CD4-positive, alpha-beta memory T cell (primary cell): ENCODE measurements around the gene MAGOH. TPM values are rescaled to one million over a fixed set of nuclear protein-coding genes. Genes with fewer than 3 reads are reported as not detected.
A peak's percentile ranks its signal among the peaks of the same experiment; 100 is the strongest.

Source experiments
- CTCF ChIA-PET: fragments of 350-600 bp; sonication (Branson Sonifier 250); formaldehyde crosslinking; loops from one replicate; lab custom pipeline; 2021; ENCODE audit warnings: inconsistent platforms; ENCODE audit not compliant: partially characterized antibody; lab: Charles Lee
- POLR2A ChIA-PET: fragments of 350-600 bp; sonication (Branson Sonifier 250); formaldehyde crosslinking; loops from one replicate; lab custom pipeline; 2021; ENCODE audit not compliant: partially characterized antibody; lab: Charles Lee
- DNase-seq, 5 donors: peaks; one replicate each; pipeline versions ENCODE4 v3.0.0 to v3.0.0-alpha.2; 2020 to 2022; ENCODE audit warnings: mixed read lengths in 1 of 5
- H3K27ac ChIP-seq: one replicate; pipeline ENCODE4 v1.7.0; 2013; ENCODE audit warnings: low read depth, low read length
- H3K27me3 ChIP-seq: 2 replicates; pipeline ENCODE4 v1.7.0; 2013; ENCODE audit warnings: mild to moderate bottlenecking, low read length, moderate library complexity; ENCODE audit not compliant: insufficient read depth
- H3K36me3 ChIP-seq: 2 replicates; pipeline ENCODE4 v1.7.0; 2013; ENCODE audit warnings: mild to moderate bottlenecking, low read length, moderate library complexity; ENCODE audit not compliant: insufficient read depth
- H3K4me1 ChIP-seq: 2 replicates; pipeline ENCODE4 v1.7.0; 2013; ENCODE audit warnings: mild to moderate bottlenecking, low read length, moderate library complexity; ENCODE audit not compliant: insufficient read depth
- H3K4me3 ChIP-seq, 2 donors: one replicate each; pipeline ENCODE4 v1.7.0; 2013; ENCODE audit warnings: low read length in 2 of 2, mild to moderate bottlenecking in 1 of 2
- H3K9me3 ChIP-seq, 2 donors: one replicate each; pipeline ENCODE4 v1.7.0; 2013; ENCODE audit warnings: low read length in 2 of 2, control low read depth in 1 of 2; ENCODE audit not compliant: control insufficient read depth in 1 of 2
- H3K27ac Mint-ChIP-seq, 7 donors: one replicate each; pipeline ENCODE4 v1.8.0; 2020 to 2021; ENCODE audit warnings: mixed read lengths in 7 of 7, mild to moderate bottlenecking in 6 of 7, inconsistent platforms in 3 of 7, moderate library complexity in 3 of 7
- H3K27me3 Mint-ChIP-seq, 2 donors: one replicate each; pipeline ENCODE4 v1.8.0; 2020 to 2021; ENCODE audit warnings: mixed read lengths in 2 of 2
- H3K36me3 Mint-ChIP-seq, 2 donors: one replicate each; pipeline ENCODE4 v1.8.0; 2020 to 2021; ENCODE audit warnings: mixed read lengths in 2 of 2, inconsistent platforms in 1 of 2, mild to moderate bottlenecking in 1 of 2
- H3K4me1 Mint-ChIP-seq, 4 donors: one replicate each; pipeline ENCODE4 v1.8.0; 2020 to 2021; ENCODE audit warnings: mixed read lengths in 4 of 4, mild to moderate bottlenecking in 1 of 4
- H3K4me3 Mint-ChIP-seq, 8 donors: one replicate each; pipeline ENCODE4 v1.8.0; 2020 to 2021; ENCODE audit warnings: mixed read lengths in 8 of 8, mild to moderate bottlenecking in 7 of 8, moderate library complexity in 6 of 8, inconsistent platforms in 3 of 8
- H3K9me3 Mint-ChIP-seq, 8 donors: one replicate each; pipeline ENCODE4 v1.8.0; 2020 to 2021; ENCODE audit warnings: mixed read lengths in 8 of 8, mild to moderate bottlenecking in 5 of 8, inconsistent platforms in 3 of 8, moderate library complexity in 1 of 8
- intact Hi-C: fragments of 100-400 bp; cut with micrococcal nuclease; formaldehyde crosslinking; loops from one replicate; pipeline ENCODE4 v1.15.1; 2023
- polyA plus RNA-seq, 2 donors: library from polyadenylated mRNA; unstranded; fragments of 300-500 nt; fragmentation: Illumina TruSeq; gene quantifications; one replicate each; pipeline ENCODE4 v1.2.3, GENCODE V29; 2021
- total RNA-seq, 2 experiments: library from RNA; stranded (reverse); gene quantifications; one replicate each; pipeline ENCODE4 v1.2.3, GENCODE V29; 2021

Gene MAGOH
- total and polyA plus RNA-seq, 4 experiments from 2014 or later = 46.7 to 104 (median 60.1) TPM

GRCh38 chr1:53276153-53276901 is 38.0 kb upstream of the MAGOH start:
- ChIA-PET CTCF (interaction anchor here (0.6 to 11.1 kb wide), 4 partner anchors 117 to 478 kb away, joined by 3 to 240 read pairs (median 3); no protein-coding TSS in a partner anchor), POLR2A (no interaction called here)
- Histone ChIP-seq H3K4me1 (no peaks in the 10 kb centered on the region), H3K27me3 (no peaks in the 10 kb centered on the region), H3K4me3 (no peak overlapping the region), H3K36me3 (peaks cover 4% of the 10 kb centered on the region), H3K27ac (no peak overlapping the region), H3K9me3 (no peaks in the 10 kb centered on the region)
- no peak for DNase-seq
- Mint-ChIP-seq H3K27me3 (no peaks in the 10 kb centered on the region), H3K36me3 (peaks cover 0 to 28% of the 10 kb centered on the region in 2 donors), H3K4me1 (peaks cover 0 to 5% (median 1%) of the 10 kb centered on the region in 4 donors), H3K9me3 (no peaks in the 10 kb centered on the region), H3K27ac (no peak overlapping the region), H3K4me3 (no peak overlapping the region)
- intact Hi-C loops = loop anchor here (5.0 kb wide), 1 partner anchor 211 kb away; no protein-coding TSS in a partner anchor

- Mint-ChIP-seq H3K27me3 (no peaks in the 10 kb centered on the region), H3K36me3 (peaks cover 0 to 31% of the 10 kb centered on the region in 2 donors)
These were observed 37.2 kb upstream of the MAGOH start for GRCh38 chr1:53275566-53275965.

GRCh38 chr1:53274541-53275185 is 36.3 kb upstream of the MAGOH start:
- peaks cover 0 to 5% (median 1%) of the 10 kb centered on the region in 4 donors for H3K4me1 Mint-ChIP-seq

More at GRCh38 chr1:53275566-53275965, 37.2 kb upstream of the MAGOH start:
- Histone ChIP-seq H3K27me3 (no peaks in the 10 kb centered on the region), H3K4me1 (no peaks in the 10 kb centered on the region), H3K36me3 (peaks cover 4% of the 10 kb centered on the region), H3K9me3 (no peaks in the 10 kb centered on the region), H3K27ac (no peak overlapping the region), H3K4me3 (no peak overlapping the region)
- ChIA-PET POLR2A (no interaction called here), CTCF (interaction anchor here (1.0 to 11.1 kb wide), 4 partner anchors 110 to 478 kb away, joined by 3 to 240 read pairs (median 3); no protein-coding TSS in a partner anchor)
- DNase-seq = no peak
- H3K9me3 Mint-ChIP-seq = no peaks in the 10 kb centered on the region
- H3K4me1 Mint-ChIP-seq = peaks cover 0 to 5% (median 1%) of the 10 kb centered on the region in 4 donors
- intact Hi-C loops = loop anchor here (5.0 kb wide), 1 partner anchor 212 kb away; no protein-coding TSS in a partner anchor
- no peak overlapping the region for H3K4me3 Mint-ChIP-seq
- no peak overlapping the region for H3K27ac Mint-ChIP-seq

DNA sequence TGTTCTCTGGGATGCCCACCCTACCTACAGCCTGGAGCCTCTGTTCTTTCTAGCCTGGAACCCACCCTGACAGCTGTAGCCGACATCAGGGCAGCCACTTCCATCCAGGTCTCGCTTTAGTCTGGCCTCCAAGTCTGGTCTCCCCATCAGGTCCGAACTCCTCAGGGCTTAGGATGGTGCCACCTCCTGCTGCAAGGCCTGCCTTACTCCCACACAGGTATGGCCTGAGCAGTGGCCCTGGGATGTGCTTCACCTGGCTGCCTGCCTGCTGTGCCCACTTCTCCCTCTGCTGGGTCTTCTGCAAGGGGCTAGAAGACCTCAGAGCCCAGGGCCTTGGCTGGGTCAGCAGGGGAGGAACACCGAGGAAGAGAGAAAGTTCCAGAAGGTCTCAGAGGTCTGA is 35.7 kb upstream of the MAGOH start:
- H3K4me3 ChIP-seq = no peak overlapping the region
- H3K4me1 Mint-ChIP-seq = peaks cover 0 to 5% (median 1%) of the 10 kb centered on the region in 4 donors
- no peak overlapping the region for H3K27ac Mint-ChIP-seq
- peaks cover 0 to 29% of the 10 kb centered on the region in 2 donors for H3K36me3 Mint-ChIP-seq
- ChIA-PET CTCF (interaction anchor here (11.1 kb wide), 1 partner anchor 119 kb away, joined by 240 read pairs; no protein-coding TSS in a partner anchor), POLR2A (no interaction called here)
- no peaks in the 10 kb centered on the region for H3K27me3 Mint-ChIP-seq
- no peaks in the 10 kb centered on the region for H3K4me1 ChIP-seq
- no peaks in the 10 kb centered on the region for H3K9me3 ChIP-seq
- H3K9me3 Mint-ChIP-seq = no peaks in the 10 kb centered on the region
- no peaks in the 10 kb centered on the region for H3K27me3 ChIP-seq
- DNase-seq = no peak
- peaks cover 4% of the 10 kb centered on the region for H3K36me3 ChIP-seq
- intact Hi-C loops = no loop called here
- H3K4me3 Mint-ChIP-seq = no peak overlapping the region
- no peak overlapping the region for H3K27ac ChIP-seq

More at GRCh38 chr1:53274541-53275185, 36.3 kb upstream of the MAGOH start:
- H3K27me3 ChIP-seq = no peaks in the 10 kb centered on the region
- H3K36me3 ChIP-seq = peaks cover 4% of the 10 kb centered on the region
- H3K4me3 Mint-ChIP-seq = no peak overlapping the region
- peaks cover 0 to 29% of the 10 kb centered on the region in 2 donors for H3K36me3 Mint-ChIP-seq
- H3K27ac Mint-ChIP-seq = no peak overlapping the region
- DNase-seq = no peak
- intact Hi-C loops = loop anchor here (5.0 kb wide), 1 partner anchor 213 kb away; no protein-coding TSS in a partner anchor
- H3K27me3 Mint-ChIP-seq = no peaks in the 10 kb centered on the region
- no peak overlapping the region for H3K27ac ChIP-seq
- ChIA-PET CTCF (interaction anchor here (1.4 to 11.1 kb wide), 2 partner anchors 111 to 119 kb away, joined by 3 to 240 read pairs; no protein-coding TSS in a partner anchor), POLR2A (no interaction called here)
- H3K9me3 ChIP-seq = no peaks in the 10 kb centered on the region
- no peaks in the 10 kb centered on the region for H3K4me1 ChIP-seq
- H3K9me3 Mint-ChIP-seq = no peaks in the 10 kb centered on the region
- H3K4me3 ChIP-seq = no peak overlapping the region

DNA sequence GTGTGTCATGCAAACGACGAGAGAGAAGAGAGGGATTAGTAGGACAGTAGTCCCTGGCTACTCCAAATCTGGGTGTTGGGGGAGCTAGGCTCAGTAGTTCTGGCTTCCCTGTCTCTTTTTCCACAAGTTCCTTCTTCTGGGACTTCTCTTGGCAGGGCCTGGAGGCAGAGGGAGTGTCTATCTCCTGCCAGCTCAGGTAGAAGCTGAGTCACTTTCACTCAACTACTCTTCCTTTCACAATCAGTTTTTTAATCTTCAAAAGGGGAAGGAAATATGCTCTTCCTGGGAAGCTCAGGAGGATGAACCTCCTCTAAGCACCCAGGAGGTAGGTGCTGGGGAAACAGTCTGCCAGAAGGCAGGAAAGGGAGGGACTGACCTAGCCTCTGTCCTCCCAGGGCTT is 35.2 kb upstream of the MAGOH start:
- no peaks in the 10 kb centered on the region for H3K9me3 Mint-ChIP-seq
- intact Hi-C loops = no loop called here
- H3K27ac Mint-ChIP-seq = peak overlapping the region in 1 of 7 donors; percentile 61
- Histone ChIP-seq H3K4me3 (no peak overlapping the region), H3K27me3 (no peaks in the 10 kb centered on the region), H3K9me3 (no peaks in the 10 kb centered on the region), H3K27ac (no peak overlapping the region), H3K4me1 (no peaks in the 10 kb centered on the region), H3K36me3 (peaks cover 4% of the 10 kb centered on the region)
- H3K4me1 Mint-ChIP-seq = peaks cover 0 to 5% (median 1%) of the 10 kb centered on the region in 4 donors
- H3K4me3 Mint-ChIP-seq = no peak overlapping the region
- no peaks in the 10 kb centered on the region for H3K27me3 Mint-ChIP-seq
- H3K36me3 Mint-ChIP-seq = peaks cover 0 to 29% of the 10 kb centered on the region in 2 donors
- DNase-seq = no peak
- POLR2A ChIA-PET = no interaction called here
- CTCF ChIA-PET = interaction anchor here (11.1 kb wide), 1 partner anchor 120 kb away, joined by 240 read pairs; no protein-coding TSS in a partner anchor

DNA sequence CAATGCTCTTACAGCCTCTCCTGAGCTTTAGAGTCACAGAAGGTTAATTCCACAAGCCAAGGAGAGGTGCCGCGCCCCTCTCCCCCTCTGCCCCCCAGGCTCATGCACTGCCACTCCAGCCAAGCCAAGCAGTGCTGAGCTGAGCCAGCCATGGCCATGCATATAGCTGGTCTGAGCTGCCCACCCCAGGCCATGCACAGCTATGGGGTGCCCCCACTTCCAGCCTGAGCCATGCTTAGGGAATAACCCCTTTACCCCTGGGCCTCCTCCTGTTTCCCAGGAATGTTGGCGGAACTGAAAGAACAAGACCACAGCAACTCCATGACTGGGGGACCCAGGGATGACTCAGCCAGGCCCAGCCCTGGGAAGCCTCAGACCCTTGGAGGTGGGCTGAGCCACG is 34.0 kb upstream of the MAGOH start:
- no peaks in the 10 kb centered on the region for H3K4me1 Mint-ChIP-seq
- no peak for DNase-seq
- ChIA-PET CTCF (interaction anchor here (11.1 kb wide), 1 partner anchor 121 kb away, joined by 240 read pairs; no protein-coding TSS in a partner anchor), POLR2A (no interaction called here)
- H3K36me3 ChIP-seq = peaks cover 3% of the 10 kb centered on the region
- intact Hi-C loops = no loop called here
- no peak overlapping the region for H3K4me3 Mint-ChIP-seq
- H3K9me3 Mint-ChIP-seq = no peaks in the 10 kb centered on the region
- H3K36me3 Mint-ChIP-seq = peaks cover 0 to 24% of the 10 kb centered on the region in 2 donors
- H3K4me1 ChIP-seq = no peaks in the 10 kb centered on the region
- no peak overlapping the region for H3K27ac ChIP-seq
- no peaks in the 10 kb centered on the region for H3K27me3 Mint-ChIP-seq
- no peaks in the 10 kb centered on the region for H3K27me3 ChIP-seq
- H3K4me3 ChIP-seq = no peak overlapping the region
- H3K27ac Mint-ChIP-seq = no peak overlapping the region
- H3K9me3 ChIP-seq = no peaks in the 10 kb centered on the region
